HG02885 (cell line): Measurements from ENCODE around the gene ROCK2.
"Not testable (repeated sequence)": the region's sequence is repeated elsewhere in the genome, so short reads cannot be mapped to it uniquely, and the experiment has no call there.

ENCODE experiments used
- ATAC-seq: cut with Tn5 transposase; IDR thresholded peaks from one replicate; pipeline ENCODE4 v1.9.1; 2021; ENCODE audit warnings: mild to moderate bottlenecking; ENCODE audit not compliant: unreplicated experiment, poor library complexity

The ROCK2 gene

DNA sequence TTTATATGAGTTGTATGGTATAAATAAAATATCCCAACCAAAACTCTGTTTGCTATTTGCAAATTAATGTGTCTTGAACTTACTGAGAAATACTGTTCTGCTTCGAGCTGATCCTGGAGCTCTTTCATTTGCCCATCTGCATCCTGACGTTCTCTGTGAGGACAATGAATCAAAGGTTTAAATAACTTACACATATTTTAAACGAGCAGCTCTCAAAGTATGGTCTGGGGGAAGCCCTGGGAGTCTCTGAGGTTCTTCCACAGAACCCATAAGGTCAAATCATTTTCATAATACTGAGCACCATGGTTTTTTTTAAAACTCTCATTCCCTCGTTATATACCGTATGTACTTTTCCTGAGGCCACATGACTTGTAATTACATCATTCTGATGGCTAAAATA, 142.5 kb downstream of the ROCK2 start:
- no peak for ATAC-seq

DNA sequence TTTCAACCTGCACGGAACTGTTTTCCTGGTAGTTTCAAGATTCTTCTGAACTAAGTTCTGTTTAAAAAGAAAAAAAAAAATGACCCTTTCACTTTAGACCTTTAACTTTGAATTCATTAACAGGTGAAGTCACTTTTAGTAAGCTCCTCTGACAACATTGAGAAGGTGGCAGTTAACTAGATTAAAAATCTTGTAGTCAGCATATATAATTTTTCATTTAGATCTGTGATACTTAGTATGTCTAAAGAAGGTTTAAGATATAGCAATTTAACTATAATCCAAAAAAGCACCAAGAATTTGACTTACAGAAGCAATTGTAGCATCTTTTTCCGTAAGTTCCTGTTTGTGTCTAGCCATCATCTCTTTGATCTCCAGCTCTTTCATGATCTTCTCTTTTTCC, 143.8 kb downstream of the ROCK2 start:
- ATAC-seq: no peak

DNA sequence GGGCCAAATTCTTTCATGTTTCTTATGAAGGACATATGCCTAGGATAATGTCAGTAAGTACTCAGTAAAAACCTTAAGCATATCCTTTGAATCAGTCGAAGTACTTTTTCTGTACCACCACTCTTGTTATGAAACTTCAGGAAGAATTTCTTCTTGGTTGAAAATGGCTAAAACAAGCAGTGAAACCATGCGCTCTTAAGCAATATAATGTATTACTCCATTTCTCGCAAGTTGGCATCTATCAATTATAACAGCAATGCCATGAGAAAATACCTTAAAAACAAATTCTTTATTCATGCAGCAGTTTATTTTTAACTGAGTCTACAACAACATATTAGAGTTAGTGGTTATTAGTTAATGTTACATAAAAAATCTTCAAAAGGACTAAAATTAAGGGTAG, 148.2 kb downstream of the ROCK2 start:
- ATAC-seq: no peak

DNA sequence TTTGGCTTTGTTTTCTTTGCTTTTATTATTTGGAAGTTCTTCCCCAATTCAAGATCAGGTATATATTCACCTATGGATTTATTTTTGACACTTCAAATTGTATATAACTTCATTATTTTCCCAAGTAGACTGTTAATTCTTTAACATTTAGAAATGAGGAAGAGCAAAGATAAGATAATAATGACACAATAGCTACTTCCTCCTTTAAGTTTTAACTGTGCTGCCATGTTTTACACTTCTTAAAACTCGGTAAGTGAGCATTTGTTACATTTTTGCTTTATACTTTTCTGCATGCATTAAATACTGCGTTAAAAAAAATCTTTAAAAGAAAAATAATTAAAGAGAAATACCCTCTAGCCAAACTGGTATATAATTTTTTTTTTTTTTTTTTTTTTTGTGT, 156.7 kb downstream of the ROCK2 start:
- no peak for ATAC-seq

DNA sequence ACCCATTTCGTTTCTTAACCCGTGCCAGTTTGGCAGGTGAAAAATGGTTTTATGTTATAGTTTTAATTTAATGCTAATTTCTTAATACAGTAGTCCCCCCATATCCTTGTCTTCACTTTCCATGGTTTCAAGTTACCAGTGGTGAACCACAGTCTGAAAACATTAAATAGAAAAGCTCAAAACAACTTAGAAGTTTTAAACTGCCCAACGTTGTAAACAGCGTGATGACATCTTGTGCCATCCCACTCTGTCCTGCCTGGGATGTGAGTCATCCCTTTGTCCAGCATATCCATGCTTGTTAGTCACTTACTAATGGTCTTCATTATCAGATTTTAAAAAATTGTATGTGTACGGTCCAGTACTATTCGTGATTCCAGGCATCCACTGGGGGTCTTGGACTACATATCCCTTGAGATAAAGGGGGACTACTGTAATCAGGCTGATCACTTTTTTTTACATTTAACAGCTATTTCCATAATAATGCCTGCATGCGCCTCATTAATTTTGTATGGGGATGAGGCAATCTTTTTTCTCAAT, 157.3 kb downstream of the ROCK2 start:
- ATAC-seq: no peak

DNA sequence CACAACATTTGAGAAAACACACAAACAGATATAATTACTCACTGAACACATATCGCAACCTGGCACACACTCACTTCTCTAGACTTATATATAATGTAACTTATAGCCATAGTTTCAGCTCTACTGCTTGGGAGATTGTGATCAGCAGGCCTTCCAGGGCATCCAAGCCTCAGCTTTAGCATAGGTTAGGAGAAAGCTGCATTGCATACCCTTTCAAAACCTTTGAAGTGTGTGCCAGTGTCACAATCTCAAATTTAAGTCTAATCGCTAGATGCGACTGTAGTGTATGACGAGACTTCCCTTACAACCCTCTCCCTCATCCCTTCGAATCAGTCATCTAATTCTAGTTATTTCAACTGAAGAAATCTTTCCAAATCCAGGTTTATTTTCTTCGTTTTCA, 158.3 kb downstream of the ROCK2 start:
- ATAC-seq: no peak

DNA sequence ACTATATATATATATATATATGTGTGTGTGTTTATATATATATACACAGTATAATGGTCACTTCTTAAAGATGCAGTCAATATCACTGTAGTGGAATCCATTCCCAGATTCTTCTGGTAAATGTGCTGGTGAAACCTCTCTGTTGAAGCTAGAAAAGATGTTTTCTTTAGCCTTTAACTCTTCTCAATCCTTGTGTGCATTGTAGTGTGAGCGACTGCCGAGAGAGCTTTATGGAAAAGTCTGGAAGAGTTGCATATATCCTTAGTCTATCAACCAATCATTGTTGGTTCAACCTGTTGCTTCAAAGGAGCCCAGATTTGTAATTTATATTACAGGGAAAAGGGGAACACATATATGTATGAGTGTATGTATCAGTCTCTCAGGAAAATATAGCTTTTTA, 161.5 kb downstream of the ROCK2 start:
- no peak for ATAC-seq

DNA sequence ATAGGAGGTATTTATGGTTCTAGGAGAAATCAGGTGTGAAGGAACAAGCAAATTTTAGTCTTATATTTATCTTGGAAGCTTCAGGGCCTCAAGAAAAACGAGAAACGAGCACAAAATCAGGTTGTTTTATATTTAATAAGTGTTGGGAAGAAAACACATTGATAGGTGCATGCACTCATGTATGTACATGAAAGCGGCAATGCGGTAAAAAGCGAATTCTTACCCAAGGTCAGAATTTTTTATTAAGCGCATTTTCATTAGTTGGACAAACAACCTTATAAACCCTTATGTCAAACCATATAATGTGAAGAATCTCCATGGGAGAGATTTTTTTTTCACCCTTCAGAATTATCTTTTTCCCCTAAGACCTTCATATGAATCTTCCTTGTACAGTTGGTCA, 163.8 kb downstream of the ROCK2 start:
- ATAC-seq: no peak

DNA sequence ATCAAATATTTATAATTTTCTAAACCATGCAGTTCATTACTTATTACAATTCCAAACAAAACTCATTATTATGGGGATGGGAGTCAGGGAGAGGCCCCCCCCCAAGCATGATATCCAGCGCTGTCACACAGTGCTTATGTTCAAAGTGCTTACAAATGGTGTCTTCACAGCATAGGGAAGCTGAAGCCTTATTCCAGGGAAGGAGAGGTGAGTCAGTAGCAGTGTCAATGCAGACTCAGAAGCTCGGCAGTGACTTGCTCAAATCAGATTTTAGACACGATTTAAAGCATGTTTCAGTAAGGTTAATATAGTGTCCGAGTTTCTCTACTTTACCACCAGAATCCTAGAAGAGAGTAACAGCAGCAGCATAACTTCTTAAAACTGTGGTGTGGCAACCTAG, 164.5 kb downstream of the ROCK2 start:
- no peak for ATAC-seq

DNA sequence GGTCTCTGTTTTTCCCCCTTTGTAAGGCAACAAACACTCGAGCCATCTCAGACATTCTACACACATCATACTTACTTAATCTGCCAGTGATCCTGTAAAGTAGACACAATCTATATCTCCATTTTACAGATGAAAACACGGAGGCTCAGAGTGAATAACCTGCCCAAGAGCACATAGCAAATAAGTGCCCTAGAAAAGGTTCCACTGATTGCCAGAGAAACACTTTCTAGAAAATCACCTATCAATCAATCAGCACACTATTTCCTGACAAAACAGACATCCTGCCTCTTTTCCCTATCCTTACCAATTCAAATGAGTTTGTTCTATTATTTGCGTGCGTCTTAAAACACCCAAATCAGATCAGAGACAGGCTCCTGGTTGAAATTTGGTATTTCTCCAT, 165.2 kb downstream of the ROCK2 start:
- no peak for ATAC-seq

DNA sequence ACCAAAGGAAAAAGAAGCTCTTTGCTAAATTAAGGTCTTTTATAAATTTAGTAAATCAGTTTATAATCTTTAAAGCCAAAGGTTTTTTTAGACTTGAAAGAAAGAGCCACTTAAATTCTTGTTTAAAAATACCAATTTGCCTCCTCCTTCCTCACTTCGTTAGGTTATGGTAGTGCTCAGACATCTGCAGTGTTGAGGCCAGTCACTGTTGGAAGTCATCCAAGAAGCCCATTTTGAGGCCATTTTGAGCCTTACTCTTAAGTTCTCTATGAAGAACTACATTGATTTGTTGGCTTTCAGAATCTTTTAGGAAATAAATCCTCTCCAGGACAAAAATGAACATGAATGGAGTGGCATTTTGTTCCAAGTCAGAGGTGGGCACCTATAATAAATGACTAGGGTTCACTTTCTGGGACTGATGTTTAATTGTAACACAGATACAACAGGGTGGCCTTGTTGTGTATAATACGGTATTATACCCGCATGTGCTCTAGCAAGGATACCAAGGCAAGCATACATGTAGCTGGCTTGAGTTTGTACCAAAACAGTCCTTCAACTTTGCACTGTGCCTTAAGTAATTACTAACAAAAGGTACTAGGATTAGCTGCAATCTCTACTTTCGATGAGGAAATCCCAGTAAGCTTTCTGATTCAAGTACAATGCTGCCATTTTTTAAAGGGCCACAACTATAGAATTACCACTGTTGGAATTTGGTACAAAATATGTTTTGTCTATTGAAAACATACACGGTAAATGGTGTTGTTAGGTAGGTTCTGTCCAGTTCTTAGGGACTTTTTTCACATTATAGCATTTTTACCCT, 166.4 kb downstream of the ROCK2 start:
- no peak for ATAC-seq

DNA sequence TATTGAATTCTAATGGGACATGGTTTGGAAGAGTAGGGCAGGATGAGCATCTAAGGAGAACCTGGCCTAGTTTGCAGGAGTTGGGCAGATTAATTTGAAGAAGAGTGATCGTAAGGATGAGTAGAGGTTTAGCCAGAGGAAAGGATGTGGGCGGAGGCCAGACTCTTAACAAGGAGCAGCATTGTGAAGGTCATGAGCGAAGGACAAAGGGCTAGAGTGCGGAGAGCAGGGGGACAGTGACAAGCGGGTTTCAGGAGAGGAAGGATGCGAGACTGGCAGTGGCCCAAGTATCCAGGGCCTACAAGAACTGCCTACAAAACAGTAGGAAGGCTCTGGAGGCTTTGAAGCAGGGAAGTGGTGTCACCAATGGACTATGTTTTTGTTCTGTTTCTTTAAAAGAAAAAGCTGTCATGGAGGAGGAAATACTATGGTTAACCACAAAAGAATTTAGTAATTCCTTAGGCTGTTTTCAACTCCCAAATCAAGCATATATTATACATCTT, 169.1 kb downstream of the ROCK2 start:
- ATAC-seq: no peak

DNA sequence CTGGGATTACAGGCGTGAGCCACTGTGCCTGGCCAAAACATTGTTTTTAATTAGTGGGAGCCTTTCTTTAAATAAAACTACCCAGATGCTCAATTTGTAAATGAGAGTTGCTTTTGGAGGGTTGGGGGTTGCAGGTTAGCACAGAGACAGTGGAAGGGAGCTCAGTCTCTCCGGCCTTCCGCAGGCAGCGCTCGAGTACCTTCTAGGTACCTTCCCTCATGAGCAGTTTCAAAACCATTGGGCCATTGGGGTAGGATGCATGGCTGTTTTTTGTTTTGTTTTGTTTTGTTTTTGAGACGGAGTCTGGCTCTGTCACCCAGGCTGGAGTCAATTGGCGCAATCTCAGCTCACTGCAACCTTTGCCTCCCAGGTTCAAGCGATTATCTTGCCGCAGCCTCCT, 170.2 kb downstream of the ROCK2 start:
- ATAC-seq: no peak

DNA sequence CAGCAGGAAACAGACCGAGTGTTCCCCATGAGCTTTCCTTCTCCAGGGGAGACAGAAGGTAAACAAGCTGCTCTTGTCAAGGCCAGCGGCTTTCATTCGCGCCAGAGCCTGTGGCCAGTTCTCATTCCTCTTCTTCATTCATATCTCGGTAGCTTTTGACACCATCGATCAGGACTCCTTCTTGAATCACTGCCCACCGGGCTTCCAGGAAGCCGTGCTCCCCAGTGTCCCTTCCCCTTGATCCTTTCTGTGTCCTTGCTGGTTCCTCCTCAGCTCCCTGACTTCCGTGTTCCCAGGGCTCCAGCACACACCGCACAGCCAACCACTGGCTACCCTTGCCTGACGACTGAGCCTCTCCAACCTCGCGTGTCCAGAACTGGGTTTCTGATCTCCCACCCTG, 175.1 kb downstream of the ROCK2 start:
- ATAC-seq: no peak

DNA sequence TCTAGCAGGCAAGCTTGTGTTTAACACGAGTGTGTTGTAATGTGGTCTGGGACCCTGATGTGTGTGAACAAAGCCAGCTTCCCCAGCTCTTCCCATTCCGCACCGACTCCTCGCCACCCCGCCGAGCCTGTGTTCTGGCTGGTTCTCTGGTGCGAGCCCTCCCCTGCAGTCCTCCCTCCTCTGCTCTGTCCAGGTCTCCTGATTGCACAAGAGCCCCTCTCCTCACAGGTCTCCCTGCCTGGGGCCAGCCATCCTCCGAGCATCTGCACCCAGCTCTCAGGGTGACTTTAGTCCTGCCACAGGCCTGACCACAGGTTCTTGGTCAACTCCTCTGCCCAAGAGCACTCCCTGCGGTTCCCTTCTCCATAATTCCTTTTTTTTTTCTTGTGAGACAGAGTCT, 175.9 kb downstream of the ROCK2 start:
- no peak for ATAC-seq

DNA sequence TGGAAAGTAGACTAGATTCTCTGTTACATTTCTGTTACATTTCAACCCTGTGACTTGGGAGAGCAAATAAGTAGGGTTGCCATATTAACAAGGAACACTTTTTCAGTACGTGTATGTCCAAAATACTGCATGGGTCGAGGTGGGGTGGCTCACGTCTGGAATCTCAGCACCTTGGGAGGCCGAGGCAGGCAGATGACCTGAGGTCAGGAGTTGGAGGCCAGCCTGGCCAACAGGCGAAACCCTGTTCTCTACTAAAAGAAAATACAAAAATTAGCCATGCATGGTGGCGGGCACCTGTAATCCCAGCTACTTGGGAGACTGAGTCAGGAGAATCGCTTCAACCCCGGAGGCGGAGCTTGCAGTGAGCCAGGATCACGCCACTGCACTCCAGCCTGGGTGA, 178.0 kb downstream of the ROCK2 start:
- no peak for ATAC-seq

DNA sequence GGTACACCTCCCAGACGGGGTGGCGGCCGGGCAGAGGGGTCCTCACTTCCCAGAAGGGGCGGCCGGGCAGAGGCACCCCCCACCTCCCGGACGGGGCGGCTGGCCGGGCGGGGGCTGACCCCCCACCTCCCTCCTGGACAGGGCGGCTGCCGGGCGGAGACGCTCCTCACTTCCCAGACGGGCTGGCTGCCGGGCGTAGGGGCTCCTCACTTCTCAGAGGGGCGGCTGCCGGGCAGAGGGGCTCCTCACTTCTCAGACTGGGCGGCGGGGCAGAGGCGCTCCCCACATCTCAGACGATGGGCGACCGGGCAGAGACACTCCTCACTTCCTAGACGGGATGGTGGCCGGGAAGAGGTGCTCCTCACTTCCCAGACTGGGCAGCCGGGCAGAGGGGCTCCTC, 179.4 kb downstream of the ROCK2 start:
- not testable (repeated sequence) for ATAC-seq

DNA sequence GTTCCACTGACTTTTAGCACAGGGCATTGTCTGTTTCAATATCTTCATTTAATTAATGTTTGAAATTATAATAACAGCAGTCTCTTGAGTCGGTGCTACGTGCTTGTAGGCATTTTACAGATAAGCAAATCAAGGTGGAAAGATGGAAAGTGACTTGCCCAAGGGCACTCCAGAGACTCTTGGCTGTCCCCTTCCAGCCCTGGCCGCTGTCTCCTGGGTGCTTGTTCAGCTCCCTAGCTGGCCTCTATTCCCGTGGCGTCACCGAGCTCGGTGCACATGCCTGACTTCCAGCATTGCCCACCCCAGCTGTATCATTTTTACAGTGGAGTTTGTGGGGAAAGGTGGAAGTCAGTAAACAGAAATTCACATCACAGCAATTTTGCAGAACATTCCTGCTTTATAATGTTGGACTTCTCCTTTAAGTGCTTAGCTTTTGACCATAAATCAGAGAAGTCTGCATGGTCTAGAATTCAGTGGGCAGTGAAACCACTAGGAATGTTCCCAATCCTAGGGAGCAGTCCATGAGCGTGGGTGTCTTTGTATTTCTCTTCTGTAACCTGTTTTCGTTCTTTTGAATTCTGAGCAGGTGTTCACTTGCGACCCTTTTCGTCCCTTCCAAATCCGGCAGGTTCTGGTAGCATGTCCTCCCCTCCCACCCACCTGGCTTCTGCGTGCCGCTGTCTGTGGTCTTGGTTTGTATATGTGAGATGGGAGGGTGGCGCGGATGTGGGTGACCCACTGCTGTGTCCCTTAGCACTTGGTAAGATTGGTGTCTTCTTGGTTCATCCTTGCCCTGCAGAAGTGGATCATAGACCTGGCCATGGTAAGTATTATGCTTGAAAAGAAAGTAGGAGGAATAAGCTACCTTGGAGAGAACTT, 180.8 kb downstream of the ROCK2 start:
- ATAC-seq: no peak

DNA sequence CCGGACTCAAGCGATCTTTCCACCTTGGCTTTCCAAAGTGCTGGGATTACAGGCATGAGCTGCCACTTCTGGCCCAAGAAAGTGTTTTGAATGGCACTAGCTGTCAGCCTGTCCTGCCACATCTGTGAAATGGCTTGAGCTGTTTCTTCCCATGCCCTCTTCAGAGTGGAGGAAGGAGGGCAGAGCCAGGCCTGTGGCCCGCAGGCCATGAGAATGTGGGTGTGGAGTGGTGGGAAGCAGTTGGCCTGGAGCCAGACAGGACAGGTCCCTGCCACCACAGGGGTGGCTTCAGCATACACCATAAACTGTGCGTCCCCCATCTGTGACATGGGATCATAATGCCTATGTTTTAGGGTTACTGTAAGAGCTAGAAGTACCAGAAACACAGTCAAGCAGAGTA, 182.7 kb downstream of the ROCK2 start:
- ATAC-seq: no peak

DNA sequence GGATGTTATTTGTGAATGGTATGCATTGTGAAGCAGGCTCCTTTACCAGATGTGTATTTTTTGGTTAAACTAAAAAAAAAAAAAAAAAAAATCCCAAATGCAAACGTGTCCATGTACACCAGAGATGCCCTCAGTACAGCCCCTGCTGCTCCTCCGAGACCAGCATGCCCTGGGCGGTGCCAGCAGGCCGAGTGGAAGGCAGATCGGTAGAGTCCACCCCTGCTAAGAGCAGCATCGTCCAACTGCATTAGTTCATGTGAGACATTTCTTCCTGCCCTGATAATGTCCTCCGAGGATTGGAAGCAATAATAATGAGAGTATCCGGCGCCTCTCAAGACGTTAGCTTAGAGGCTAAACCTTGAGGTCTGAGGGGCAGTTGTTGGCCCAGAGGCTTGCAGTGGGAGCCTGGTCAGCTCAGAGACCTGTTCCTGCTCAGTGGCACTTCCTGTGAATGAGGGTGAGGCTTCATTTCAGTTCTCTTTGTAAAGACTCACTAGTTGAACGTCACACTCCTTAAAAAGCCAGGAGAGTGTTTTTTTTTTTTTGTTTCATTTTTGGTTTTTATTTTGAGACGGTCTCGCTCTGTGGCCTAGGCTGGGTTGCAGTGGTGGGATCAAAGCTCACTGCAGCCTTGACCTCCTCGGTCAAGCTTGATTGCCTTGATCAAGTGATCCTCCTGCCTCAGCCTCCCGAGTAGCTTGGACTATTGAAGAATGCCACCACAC, 183.5 kb downstream of the ROCK2 start:
- ATAC-seq: peak; percentile 83

DNA sequence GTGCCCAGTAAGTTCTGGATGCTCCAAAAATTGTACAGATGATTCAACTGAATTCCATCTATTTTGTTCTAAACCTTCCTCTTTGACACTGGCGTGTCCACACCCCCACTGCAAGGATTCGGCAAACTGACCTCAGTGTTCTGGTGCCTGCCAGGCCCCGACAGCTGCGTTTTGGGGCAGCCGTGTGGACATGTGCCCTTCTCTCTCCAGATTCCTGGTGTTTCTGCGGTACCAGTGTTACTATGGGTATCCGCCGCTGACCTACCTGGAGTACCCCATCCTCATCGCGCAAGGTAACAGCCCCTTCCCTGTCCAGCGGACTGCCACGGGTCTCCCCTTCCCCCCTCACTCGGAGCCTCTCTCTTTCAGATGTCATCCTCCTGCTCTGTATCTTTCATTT, 184.2 kb downstream of the ROCK2 start:
- ATAC-seq: no peak
